GM18519 (cell line): ENCODE results near the gene FBF1.
"Not testable (repeated sequence)": the region's sequence is repeated elsewhere in the genome, so short reads cannot be mapped to it uniquely, and the experiment has no call there.

Experiments
- ATAC-seq: cut with Tn5 transposase; IDR thresholded peaks from one replicate; pipeline ENCODE4 v1.9.1; 2021; ENCODE audit warnings: mild to moderate bottlenecking, moderate library complexity; ENCODE audit not compliant: unreplicated experiment, low FRiP score

The FBF1 gene

GRCh38 chr17:75897160-75898019, 43.5 kb downstream of the FBF1 start:
- no peak for ATAC-seq

GRCh38 chr17:75896415-75897159, 44.3 kb downstream of the FBF1 start, which contains the start of gene TRIM65:
TSS of gene TRIM65 (minus strand) at chr17:75896951. CDS start at chr17:75896937, 14 bp downstream.
- ATAC-seq = no peak

- ATAC-seq = no peak
Observed at GRCh38 chr17:75895370-75896155, 45.3 kb downstream of the FBF1 start.

- no peak for ATAC-seq
Observed at GRCh38 chr17:75894049-75894733, 46.7 kb downstream of the FBF1 start.

- no peak for ATAC-seq
Observed at GRCh38 chr17:75893305-75894048, 47.4 kb downstream of the FBF1 start.

- no peak for ATAC-seq
Observed at GRCh38 chr17:75892556-75893224, 48.2 kb downstream of the FBF1 start.

- no peak for ATAC-seq
Observed at GRCh38 chr17:75891605-75892555, 49.0 kb downstream of the FBF1 start.

- no peak for ATAC-seq
Observed at GRCh38 chr17:75891022-75891604, 49.7 kb downstream of the FBF1 start.

GRCh38 chr17:75889454-75889853, 51.4 kb downstream of the FBF1 start:
- no peak for ATAC-seq

- no peak for ATAC-seq
Observed at GRCh38 chr17:75888484-75888883, 52.4 kb downstream of the FBF1 start.

GRCh38 chr17:75885860-75886259, 55.0 kb downstream of the FBF1 start:
- not testable (repeated sequence) for ATAC-seq

- no peak for ATAC-seq
Observed at GRCh38 chr17:75885431-75885830, 55.4 kb downstream of the FBF1 start.

GRCh38 chr17:75881678-75882454, 59.0 kb downstream of the FBF1 start:
- ATAC-seq = no peak

GRCh38 chr17:75880266-75880665, 60.6 kb downstream of the FBF1 start:
- no peak for ATAC-seq

GRCh38 chr17:75878174-75878998, 62.5 kb downstream of the FBF1 start, which contains the start of gene TRIM47:
TSS of gene TRIM47 (minus strand) at chr17:75878581. CDS start at chr17:75878548, 33 bp downstream.
- no peak for ATAC-seq

- no peak for ATAC-seq
Observed at GRCh38 chr17:75877752-75878173, 63.1 kb downstream of the FBF1 start.
